C4-2B (cell line): ENCODE measurements around the gene ACSF3.

ENCODE experiments used
- H3K27ac ChIP-seq: fragments of 450-650 bp; 2 replicates; pipeline ENCODE4 v1.5.1; 2017
- ZFX ChIP-seq: fragments of 450-650 bp; IDR thresholded peaks from 2 replicates; pipeline ENCODE4 v1.6.1; 2017
- TF ChIP-seq, protein P1 (sequence below): fragments of 450-650 bp; conservative IDR thresholded peaks from 2 replicates; pipeline ENCODE4 v1.5.1; 2017; ENCODE audit warnings: mild to moderate bottlenecking

Gene ACSF3

DNA sequence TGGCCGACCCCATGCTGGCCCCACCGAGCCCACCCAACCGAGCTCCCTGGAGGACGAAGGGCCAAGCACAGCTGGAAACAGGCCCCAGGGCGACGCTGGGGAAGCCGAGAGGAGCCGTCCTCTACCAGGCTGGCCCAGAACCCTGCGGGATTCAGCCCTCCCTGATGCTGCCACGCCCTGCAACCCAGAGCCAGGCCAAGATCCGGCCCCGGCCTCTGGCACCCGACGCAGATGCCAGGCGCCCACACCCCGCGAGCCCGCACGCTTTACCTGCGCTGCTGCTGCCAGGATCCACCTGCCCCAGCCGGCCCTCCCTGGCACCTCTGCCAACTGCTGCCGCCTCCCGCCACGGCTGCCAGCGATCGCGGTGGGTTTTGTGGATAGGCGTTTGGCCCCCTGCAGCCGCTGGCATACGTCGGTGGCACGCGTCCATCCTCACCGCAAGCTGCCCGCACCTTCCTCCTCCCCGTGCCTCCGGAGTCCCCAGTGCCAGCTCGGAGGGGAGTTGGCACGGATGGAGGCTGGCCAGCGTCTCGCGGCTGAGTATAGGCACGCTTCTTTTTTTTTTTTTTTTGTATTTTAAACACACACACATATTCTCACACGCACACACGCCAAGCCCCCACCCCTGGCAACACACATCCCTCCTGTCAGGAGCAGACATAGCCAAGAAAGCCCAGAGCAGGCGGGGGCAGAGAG, 41.3 kb upstream of the ACSF3 start:
- H3K27ac ChIP-seq, result peak overlapping the region; percentile 57
- TF ChIP-seq ZFX, result no peak
- TF ChIP-seq, protein P1, sequence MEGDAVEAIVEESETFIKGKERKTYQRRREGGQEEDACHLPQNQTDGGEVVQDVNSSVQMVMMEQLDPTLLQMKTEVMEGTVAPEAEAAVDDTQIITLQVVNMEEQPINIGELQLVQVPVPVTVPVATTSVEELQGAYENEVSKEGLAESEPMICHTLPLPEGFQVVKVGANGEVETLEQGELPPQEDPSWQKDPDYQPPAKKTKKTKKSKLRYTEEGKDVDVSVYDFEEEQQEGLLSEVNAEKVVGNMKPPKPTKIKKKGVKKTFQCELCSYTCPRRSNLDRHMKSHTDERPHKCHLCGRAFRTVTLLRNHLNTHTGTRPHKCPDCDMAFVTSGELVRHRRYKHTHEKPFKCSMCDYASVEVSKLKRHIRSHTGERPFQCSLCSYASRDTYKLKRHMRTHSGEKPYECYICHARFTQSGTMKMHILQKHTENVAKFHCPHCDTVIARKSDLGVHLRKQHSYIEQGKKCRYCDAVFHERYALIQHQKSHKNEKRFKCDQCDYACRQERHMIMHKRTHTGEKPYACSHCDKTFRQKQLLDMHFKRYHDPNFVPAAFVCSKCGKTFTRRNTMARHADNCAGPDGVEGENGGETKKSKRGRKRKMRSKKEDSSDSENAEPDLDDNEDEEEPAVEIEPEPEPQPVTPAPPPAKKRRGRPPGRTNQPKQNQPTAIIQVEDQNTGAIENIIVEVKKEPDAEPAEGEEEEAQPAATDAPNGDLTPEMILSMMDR, result no peak

DNA sequence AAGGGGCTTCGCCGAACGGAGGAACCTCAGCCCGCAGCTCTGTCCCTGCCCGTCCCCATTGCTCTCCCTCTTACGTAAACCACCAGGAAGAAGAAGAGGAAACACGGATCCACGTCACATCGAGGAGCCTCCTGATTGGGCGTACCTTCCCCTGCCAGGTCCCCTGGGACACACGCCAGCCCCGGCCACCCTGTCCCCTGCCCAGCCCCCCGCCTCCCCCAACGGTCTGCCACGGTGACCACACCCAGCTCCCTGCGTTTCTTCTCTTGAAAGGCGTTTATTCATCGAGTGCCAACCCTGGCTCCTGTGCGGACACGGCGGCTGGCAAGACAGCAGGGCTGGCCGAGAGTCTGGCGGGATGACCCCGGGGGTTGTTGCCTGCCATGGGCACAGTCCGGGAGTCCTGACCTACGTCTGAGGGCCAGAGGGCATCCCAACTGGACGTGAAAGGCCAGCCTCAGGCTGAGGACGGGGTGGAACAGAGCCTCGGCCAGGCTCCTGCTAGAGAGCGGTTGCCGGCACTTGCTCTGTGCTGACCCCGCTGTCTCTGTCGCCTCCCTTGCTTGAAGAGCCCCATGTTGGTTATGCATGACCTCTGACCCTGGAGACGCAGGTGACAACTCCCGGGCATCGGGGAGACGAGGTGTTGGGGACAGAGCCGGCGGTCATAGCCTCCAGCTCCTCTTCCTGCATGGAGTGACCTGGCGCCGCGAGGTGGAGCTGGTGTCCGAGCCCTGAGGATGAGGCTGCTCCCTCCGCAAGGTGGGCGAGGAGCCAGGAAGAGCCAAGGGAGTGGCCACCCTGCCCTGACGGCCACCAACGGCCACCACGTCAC, 40.5 kb upstream of the ACSF3 start:
- peak overlapping the region; percentile 57 for H3K27ac ChIP-seq
- TF ChIP-seq ZFX, result no peak
- TF ChIP-seq, protein P1, result peak; percentile 71

DNA sequence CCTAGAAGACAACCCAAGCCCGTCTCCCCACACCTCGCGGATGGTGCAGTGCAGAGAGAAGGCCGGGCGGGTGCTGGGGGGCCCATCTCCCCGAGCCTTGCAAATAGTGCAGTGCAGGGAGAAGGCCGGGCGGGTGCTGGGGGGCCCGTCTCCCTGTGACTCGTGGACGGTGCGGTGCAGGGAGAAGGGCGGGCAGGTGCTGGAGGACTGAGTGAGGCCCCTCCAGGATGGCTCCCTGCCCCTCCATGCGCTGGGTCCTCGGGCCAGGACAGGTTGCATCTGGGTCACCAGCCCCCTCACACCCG, 40.0 kb upstream of the ACSF3 start:
- TF ChIP-seq ZFX, result no peak
- TF ChIP-seq, protein P1, result no peak
- peak overlapping the region; percentile 57; the same call in 1 of the 2 replicates for H3K27ac ChIP-seq

DNA sequence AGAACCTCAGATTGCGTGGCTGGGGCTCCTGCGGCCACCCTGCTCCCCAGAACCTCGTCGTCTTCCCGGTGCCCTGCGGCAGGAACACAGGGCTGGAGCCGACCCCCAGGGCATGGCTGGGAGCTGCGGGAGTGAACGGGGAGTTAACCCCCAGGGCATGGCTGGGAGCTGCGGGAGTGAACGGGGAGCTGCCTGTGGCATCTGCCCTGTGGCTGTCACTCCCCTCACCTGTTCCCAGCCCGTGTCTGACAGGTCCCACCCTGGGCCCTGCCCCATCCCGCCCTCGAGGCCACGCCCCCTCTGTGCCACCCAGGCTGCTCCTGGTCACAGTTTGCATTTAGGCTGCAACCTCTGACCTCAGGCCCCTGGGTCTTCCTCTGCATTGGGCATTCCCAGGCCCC, 39.4 kb upstream of the ACSF3 start:
- TF ChIP-seq, protein P1, result no peak
- TF ChIP-seq ZFX, result no peak
- H3K27ac ChIP-seq, result no peak overlapping the region

DNA sequence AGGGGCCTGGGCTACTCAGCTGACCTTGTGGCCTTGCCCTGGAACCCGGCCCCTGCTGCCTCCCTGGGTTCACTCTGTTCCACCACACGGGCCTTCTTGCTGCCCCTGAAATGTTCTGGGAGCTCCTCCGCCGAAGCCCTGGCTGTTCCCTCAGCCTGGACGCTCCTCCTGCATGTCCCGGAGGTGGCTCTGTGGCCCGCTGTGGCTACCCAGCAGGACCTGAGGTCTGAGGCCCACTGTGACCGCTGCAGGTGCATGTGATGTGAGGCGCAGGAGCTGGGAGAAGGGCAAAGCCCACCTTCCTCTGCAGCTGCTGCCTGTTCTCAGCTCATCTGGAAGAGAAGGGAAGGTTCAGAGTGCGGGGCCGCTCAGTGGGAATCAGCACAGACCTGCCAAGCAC, 38.9 kb upstream of the ACSF3 start:
- TF ChIP-seq, protein P1, result no peak
- no peak for TF ChIP-seq ZFX
- no peak overlapping the region for H3K27ac ChIP-seq

DNA sequence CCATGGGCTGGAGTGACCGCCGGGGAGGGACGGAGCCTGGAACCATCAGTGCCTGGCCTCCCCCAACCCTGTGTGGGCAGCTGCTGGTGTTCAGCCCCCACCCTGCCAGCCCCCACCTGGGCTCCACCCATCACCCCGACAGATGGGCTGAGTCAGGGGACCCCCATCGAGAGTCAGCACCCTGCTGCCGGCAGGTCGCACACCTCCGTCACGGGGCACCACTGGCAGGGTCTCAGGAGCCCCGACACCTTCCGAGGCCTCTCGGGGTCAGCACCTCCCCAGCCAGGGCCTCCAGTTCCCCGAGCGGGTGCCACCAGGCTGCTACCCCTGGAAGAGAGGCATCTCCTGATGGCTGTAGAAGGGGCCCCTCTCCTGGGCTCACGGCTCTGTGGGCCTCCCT, 38.3 kb upstream of the ACSF3 start:
- H3K27ac ChIP-seq, result no peak overlapping the region
- TF ChIP-seq ZFX, result no peak
- TF ChIP-seq, protein P1, result no peak

DNA sequence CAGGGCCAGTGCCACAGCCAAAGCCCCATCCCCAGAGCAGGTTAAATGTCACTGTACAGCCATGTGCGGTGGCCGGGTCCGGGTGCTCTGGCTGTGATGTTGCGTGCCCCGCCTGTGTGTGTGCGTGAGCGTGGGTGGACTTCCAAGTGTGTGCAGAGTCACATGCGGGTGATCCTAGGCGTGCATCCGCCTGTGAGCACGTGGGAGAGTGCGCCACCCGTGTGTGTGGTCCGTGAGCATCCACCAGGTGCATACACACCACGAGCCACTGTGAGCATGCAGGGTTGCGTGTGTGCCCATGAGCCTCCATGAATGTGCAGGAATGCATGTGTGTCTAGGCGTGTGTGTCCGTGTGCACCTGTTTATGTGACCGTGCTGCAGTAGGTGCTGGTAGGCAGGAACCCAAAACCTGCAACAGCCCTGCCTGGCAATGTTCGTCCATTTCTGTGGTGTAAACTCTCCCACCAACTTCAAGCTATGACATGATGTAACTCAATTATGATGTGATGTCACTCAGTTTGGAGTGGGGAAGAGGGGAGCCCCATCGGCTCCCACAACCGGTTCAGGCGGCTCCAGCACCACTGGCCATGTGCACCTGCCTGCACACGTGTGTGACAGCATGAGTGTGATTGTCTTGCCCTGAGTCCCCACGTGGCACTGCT, 37.6 kb upstream of the ACSF3 start:
- H3K27ac ChIP-seq, result no peak overlapping the region
- TF ChIP-seq ZFX, result no peak
- TF ChIP-seq, protein P1, result no peak
